Measurements from ENCODE around the gene AEBP2.

DNA sequence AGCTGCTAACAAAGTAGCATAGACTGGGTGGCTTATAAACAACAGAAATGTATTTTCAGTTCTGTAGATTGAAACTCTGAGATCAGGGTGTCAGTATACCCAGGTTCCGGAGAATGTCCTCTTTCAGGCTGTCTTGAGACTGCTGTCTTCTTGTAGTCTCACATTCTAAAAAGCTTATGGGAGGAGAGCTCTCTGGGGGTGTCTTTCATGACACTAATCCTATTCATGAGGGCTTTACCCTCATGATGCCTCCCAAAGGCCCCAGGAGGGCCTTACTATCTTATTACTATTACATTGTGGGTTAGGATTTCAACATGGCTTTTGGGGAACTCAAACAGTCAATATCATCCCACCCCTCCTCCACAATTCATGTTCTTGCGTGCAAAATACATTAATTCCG, 94.3 kb downstream of the AEBP2 start:
- TF ChIP-seq, protein P1, sequence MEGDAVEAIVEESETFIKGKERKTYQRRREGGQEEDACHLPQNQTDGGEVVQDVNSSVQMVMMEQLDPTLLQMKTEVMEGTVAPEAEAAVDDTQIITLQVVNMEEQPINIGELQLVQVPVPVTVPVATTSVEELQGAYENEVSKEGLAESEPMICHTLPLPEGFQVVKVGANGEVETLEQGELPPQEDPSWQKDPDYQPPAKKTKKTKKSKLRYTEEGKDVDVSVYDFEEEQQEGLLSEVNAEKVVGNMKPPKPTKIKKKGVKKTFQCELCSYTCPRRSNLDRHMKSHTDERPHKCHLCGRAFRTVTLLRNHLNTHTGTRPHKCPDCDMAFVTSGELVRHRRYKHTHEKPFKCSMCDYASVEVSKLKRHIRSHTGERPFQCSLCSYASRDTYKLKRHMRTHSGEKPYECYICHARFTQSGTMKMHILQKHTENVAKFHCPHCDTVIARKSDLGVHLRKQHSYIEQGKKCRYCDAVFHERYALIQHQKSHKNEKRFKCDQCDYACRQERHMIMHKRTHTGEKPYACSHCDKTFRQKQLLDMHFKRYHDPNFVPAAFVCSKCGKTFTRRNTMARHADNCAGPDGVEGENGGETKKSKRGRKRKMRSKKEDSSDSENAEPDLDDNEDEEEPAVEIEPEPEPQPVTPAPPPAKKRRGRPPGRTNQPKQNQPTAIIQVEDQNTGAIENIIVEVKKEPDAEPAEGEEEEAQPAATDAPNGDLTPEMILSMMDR (IDR thresholded peaks at IDR 0.05 in 4 of 5, conservative IDR thresholded peaks at IDR 0.05 in 1 of 5), result no peak
- no peak for TF ChIP-seq POLR2A (IDR thresholded peaks at IDR 0.05)

Data from gastrocnemius medialis (tissue), 4 donors.